ENCODE measurements around the gene MIS18BP1.
"Not testable (repeated sequence)": the region's sequence is repeated elsewhere in the genome, so short reads cannot be mapped to it uniquely, and the experiment has no call there.

MIS18BP1 gene

DNA sequence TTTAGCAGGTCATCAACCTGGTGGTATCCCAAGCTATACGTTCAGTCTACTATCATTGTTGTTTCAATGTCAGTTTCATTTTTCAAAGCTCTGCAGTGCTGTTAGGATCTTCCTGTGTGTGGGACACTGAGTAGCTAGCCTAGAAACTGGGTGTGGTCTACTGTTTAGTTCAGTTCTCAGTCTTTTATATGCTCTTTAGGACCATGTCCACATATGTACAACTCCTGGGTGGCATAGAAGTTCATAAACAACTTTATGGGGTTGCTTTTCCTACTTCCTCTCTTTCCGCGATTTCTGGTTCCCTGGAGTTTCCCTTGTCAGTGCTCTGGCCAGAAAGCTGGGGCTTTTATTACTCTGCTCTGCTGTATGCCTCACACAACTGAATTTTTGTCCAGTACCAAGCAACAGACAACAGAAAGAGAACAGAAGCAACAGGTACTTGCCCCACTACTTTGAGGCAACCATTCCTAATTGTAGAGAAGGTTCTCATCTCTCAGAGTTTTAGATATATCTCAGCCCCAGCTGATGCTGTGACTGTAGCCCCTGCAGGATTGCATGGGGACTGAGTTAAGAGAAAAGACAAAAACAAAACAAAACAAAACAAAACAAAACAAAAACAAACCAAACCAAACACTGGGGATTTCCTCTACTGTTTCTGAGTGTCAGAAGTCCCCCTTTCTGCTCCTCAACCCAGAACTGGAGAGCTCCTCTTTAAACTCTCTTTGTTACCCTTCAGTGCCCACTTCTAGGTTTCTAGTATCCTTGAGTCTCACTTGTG, 30.3 kb downstream of the MIS18BP1 start:
- POLR2A ChIA-PET, result no interaction called here
- TF ChIP-seq L3MBTL2 (conservative IDR thresholded peaks at IDR 0.05), result no peak
- no peak for TF ChIP-seq NFRKB (IDR thresholded peaks at IDR 0.05)
- no peak for DNase-seq (ENCODE audit: extremely low spot score)
- CTCF ChIA-PET, result no interaction called here

DNA sequence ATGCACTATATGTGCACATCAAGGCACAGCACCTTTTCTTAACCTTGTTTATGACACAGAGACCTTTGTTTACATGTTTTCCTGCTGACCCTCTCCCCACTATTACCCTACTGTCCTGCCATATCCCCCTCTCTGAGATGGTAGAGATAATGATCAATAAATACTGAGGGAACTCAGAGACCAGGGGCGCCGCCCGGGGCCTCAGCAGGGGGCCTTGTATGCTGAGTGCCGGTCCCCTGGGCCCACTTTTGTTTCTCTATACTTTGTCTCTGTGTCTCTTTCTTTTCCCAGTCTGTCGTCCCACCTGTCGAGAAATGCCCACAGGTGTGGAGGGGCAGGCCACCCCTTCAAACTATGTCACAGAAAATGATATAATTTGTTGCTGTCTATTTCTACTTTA, 38.7 kb downstream of the MIS18BP1 start:
- POLR2A ChIA-PET; CTCF ChIA-PET; DNase-seq (ENCODE audit: extremely low spot score): not testable (repeated sequence)

DNA sequence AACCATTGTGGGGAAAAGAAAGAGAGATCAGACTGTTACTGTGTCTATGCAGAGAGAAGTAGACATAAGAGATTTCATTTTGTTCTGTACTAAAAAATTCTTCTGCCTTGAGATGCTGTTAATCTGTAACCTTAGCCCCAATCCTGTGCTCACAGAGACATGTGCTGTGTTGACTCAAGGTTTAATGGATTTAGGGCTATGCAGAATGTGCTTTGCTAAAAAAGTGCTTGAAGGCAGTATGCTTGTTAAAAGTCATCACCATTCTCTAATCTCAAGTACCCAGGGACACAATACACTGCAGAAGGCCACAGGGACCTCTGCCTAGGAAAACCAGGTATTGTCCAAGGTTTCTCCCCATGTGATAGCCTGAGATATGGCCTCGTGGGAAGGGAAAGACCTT, 39.3 kb downstream of the MIS18BP1 start:
- DNase-seq (ENCODE audit: extremely low spot score); POLR2A ChIA-PET; CTCF ChIA-PET: not testable (repeated sequence)

DNA sequence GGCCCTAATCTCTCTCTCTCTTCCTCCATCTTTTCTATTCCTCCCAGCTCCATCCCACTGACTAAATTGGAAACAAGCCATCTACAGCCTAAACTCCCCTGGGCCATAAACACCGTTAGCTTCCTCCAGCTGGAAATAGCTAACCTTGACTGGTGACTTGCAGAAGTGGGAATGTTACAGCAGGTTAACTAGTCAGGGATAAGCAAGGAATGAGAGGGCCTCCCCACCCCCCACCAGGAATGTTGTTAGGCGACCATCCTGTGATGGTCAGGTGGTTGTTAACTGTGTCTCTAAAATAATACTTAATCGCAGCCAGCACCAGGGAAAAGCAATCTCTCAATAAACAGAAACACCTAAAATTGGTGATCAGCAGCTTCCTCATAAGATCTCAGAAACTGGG, 40.8 kb downstream of the MIS18BP1 start:
- ChIA-PET CTCF (interaction anchor here (0.6 to 1.0 kb wide), 2 partner anchors 11 to 299 kb away, joined by 3 read pairs; no protein-coding TSS in a partner anchor), POLR2A (no interaction called here)
- no peak for TF ChIP-seq FOXM1 (IDR thresholded peaks at IDR 0.05; ENCODE audit: borderline replicate concordance)
- TF ChIP-seq, protein P1, sequence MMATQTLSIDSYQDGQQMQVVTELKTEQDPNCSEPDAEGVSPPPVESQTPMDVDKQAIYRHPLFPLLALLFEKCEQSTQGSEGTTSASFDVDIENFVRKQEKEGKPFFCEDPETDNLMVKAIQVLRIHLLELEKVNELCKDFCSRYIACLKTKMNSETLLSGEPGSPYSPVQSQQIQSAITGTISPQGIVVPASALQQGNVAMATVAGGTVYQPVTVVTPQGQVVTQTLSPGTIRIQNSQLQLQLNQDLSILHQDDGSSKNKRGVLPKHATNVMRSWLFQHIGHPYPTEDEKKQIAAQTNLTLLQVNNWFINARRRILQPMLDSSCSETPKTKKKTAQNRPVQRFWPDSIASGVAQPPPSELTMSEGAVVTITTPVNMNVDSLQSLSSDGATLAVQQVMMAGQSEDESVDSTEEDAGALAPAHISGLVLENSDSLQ (IDR thresholded peaks at IDR 0.05), result no peak
- no peak for TF ChIP-seq FOXK2 (IDR thresholded peaks at IDR 0.05)
- no peak for TF ChIP-seq NFRKB (IDR thresholded peaks at IDR 0.05)
- no peak for TF ChIP-seq SP1 (IDR thresholded peaks at IDR 0.05)
- no peak for TF ChIP-seq ZNF384 (IDR thresholded peaks at IDR 0.05)
- no peak for TF ChIP-seq HDGF (IDR thresholded peaks at IDR 0.05; ENCODE audit: borderline replicate concordance)
- TF ChIP-seq LEF1 (IDR thresholded peaks at IDR 0.05; ENCODE audit: borderline replicate concordance), result no peak
- TF ChIP-seq ELF4 (IDR thresholded peaks at IDR 0.05), result no peak
- TF ChIP-seq TARDBP (IDR thresholded peaks at IDR 0.05), result no peak
- no peak for TF ChIP-seq L3MBTL2 (conservative IDR thresholded peaks at IDR 0.05)
- TF ChIP-seq SUZ12 (IDR thresholded peaks at IDR 0.05), result no peak
- DNase-seq (ENCODE audit: extremely low spot score), result no peak

DNA sequence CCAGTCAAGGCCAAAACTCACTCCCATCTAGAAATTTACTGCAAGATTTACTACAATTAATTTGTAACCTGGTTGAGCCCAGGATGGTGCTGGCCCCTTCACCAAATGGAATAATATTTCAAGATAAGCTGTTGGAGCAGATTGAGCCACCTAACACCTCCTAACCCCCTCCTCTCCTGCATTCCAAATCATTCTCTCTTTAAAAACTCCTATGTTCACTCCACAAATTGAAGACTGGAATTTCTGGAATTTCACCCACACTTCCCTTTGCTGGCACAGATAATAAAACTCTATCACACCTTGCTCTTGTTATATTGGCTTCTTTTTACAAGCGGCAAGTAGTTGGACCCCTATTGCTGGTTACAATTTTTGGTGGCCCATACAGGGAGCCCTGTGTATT, 41.7 kb downstream of the MIS18BP1 start:
- no peak for DNase-seq (ENCODE audit: extremely low spot score)
- ChIA-PET POLR2A (no interaction called here), CTCF (interaction anchor here (0.6 kb wide), 1 partner anchor 298 kb away, joined by 3 read pairs; no protein-coding TSS in a partner anchor)
- TF ChIP-seq FOXA1 (IDR thresholded peaks at IDR 0.05) (no peak), HDGF (IDR thresholded peaks at IDR 0.05; ENCODE audit: borderline replicate concordance) (no peak), ARNT (IDR thresholded peaks at IDR 0.05) (no peak), L3MBTL2 (conservative IDR thresholded peaks at IDR 0.05) (no peak), FOXK2 (IDR thresholded peaks at IDR 0.05) (no peak), ZNF384 (IDR thresholded peaks at IDR 0.05) (no peak), LEF1 (IDR thresholded peaks at IDR 0.05; ENCODE audit: borderline replicate concordance) (no peak), NFRKB (IDR thresholded peaks at IDR 0.05) (no peak), FOXM1 (IDR thresholded peaks at IDR 0.05; ENCODE audit: borderline replicate concordance) (no peak), ELF4 (IDR thresholded peaks at IDR 0.05) (no peak), TARDBP (IDR thresholded peaks at IDR 0.05) (no peak), SP1 (IDR thresholded peaks at IDR 0.05) (no peak), SUZ12 (IDR thresholded peaks at IDR 0.05) (no peak)
- TF ChIP-seq, protein P1 (IDR thresholded peaks at IDR 0.05), result no peak

DNA sequence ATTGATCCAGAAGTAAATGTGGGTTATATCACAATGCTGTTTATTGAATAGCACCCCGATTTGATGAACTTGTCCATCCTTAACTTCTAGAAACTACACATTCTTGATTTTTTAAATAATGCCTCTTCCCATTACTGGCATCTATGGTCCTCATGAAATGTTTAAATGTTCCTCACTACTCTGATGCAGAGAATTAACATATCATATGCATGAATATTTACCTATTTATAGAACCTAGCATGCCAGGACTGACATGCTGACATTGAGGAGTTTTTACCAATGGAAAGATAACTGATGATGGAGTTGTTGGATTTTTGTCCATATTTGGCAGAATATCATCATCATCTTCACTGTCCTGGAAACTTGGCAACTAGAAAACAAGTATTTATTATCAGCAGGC, 42.8 kb downstream of the MIS18BP1 start:
- POLR2A ChIA-PET, result no interaction called here
- CTCF ChIA-PET, result no interaction called here

DNA sequence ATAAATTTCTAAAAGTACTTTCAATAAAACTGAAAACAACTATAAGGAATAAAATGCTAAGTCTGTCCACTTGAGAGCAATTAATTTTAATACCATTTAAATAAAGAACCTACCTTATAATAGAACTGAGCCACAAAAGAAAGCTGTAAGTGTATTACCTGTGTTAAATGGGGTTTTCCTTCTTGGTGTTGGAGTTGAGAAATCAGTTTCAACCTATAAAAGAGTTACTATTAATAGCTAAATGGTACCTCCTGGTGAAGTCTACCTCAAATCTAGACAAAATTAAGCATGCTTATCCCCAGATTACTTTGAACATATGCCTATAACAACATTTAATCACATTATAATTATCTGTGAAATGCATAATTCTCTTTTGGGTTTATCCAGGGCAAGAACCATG, 48.8 kb downstream of the MIS18BP1 start:
- ChIA-PET POLR2A (no interaction called here), CTCF (interaction anchor here (0.7 kb wide), 1 partner anchor 74 kb away, joined by 3 read pairs; no protein-coding TSS in a partner anchor)
- no peak for TF ChIP-seq TARDBP (IDR thresholded peaks at IDR 0.05)
- TF ChIP-seq, protein P1 (IDR thresholded peaks at IDR 0.05), result no peak
- no peak for TF ChIP-seq ELF4 (IDR thresholded peaks at IDR 0.05)
- no peak for TF ChIP-seq L3MBTL2 (conservative IDR thresholded peaks at IDR 0.05)
- TF ChIP-seq BHLHE40 (IDR thresholded peaks at IDR 0.05; ENCODE audit: borderline replicate concordance), result no peak
- no peak for TF ChIP-seq ZNF384 (IDR thresholded peaks at IDR 0.05)
- TF ChIP-seq FOXK2 (IDR thresholded peaks at IDR 0.05), result no peak
- DNase-seq (ENCODE audit: extremely low spot score), result no peak

More for the DNA sequence above, 42.8 kb downstream of the MIS18BP1 start:
- no peak for DNase-seq (ENCODE audit: extremely low spot score)
- TF ChIP-seq NFRKB (IDR thresholded peaks at IDR 0.05) (no peak), SP1 (IDR thresholded peaks at IDR 0.05) (no peak), CTBP1 (IDR thresholded peaks at IDR 0.05; ENCODE audit: borderline replicate concordance) (no peak), FOXK2 (IDR thresholded peaks at IDR 0.05) (no peak), FOXA1 (IDR thresholded peaks at IDR 0.05) (no peak), HDGF (IDR thresholded peaks at IDR 0.05; ENCODE audit: borderline replicate concordance) (no peak), L3MBTL2 (conservative IDR thresholded peaks at IDR 0.05) (no peak), LEF1 (IDR thresholded peaks at IDR 0.05; ENCODE audit: borderline replicate concordance) (no peak), ZNF384 (IDR thresholded peaks at IDR 0.05) (no peak)
- TF ChIP-seq, protein P1 (IDR thresholded peaks at IDR 0.05), result no peak
